M059J (cell line): Measurements from ENCODE around the gene NTRK2. TPM values are rescaled to one million over a fixed set of nuclear protein-coding genes. Genes with fewer than 3 reads are reported as not detected.
"Not testable (repeated sequence)": the region's sequence is repeated elsewhere in the genome, so short reads cannot be mapped to it uniquely, and the experiment has no call there.

Experiments used
- DNase-seq: peaks from one replicate; pipeline ENCODE4 v3.0.0-alpha.2; 2012; ENCODE audit warnings: low read depth
- total RNA-seq: library from RNA; depleted of rRNA; stranded (reverse); fragments of >200 nt; shearing (Covaris generic); gene quantifications from 2 replicates; pipeline ENCODE4 v1.2.3, GENCODE V29; 2014

Gene NTRK2
- total RNA-seq, 1 experiment from 2014 or later, result 1.1 TPM

- no peak for DNase-seq
Observed at GRCh38 chr9:85062385-85063022, 393.0 kb downstream of the NTRK2 start.

GRCh38 chr9:85064811-85065371 is 395.4 kb downstream of the NTRK2 start:
- DNase-seq, result no peak

- no peak for DNase-seq
Observed at GRCh38 chr9:85067792-85068191, 398.3 kb downstream of the NTRK2 start.

- DNase-seq, result not testable (repeated sequence)
Observed at GRCh38 chr9:85069421-85069820, 399.9 kb downstream of the NTRK2 start.
